ENCODE data around the gene CLTB.

Gene CLTB

DNA sequence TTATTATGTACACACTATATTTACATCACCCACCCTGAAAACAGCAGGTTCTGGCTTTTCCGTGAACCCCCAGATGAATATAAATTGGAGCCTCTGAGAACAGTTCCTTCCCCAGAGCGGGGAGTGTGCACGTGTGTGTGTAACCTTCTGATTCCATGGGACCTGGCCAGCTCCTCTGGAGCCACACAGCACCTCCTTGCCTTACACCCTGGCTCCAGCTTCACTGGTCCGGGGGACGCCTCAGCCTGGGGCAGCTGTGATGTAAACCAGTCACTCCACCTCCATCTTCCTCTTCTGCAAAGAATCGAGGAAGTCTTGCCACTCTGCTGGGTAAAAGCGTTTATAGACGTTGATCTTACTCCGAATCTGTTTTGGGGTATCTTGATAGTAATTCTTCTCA is 32.4 kb downstream of the CLTB start:
- H3K4me3 ChIP-seq (ENCODE audit: control insufficient read depth in 1 of 7, extremely low read depth in 1 of 7, insufficient read depth in 4 of 7, low read depth in 2 of 7, low read length in 6 of 7): no peak overlapping the region
- POLR2A ChIA-PET: interaction anchor here (0.5 to 0.8 kb wide), 2 partner anchors 14 to 153 kb away, joined by 3 to 4 read pairs; partner anchors contain the start of gene RNF44
- CTCF ChIA-PET: interaction anchor here (1.4 kb wide), 1 partner anchor 9 kb away, joined by 4 read pairs; no protein-coding TSS in a partner anchor

DNA sequence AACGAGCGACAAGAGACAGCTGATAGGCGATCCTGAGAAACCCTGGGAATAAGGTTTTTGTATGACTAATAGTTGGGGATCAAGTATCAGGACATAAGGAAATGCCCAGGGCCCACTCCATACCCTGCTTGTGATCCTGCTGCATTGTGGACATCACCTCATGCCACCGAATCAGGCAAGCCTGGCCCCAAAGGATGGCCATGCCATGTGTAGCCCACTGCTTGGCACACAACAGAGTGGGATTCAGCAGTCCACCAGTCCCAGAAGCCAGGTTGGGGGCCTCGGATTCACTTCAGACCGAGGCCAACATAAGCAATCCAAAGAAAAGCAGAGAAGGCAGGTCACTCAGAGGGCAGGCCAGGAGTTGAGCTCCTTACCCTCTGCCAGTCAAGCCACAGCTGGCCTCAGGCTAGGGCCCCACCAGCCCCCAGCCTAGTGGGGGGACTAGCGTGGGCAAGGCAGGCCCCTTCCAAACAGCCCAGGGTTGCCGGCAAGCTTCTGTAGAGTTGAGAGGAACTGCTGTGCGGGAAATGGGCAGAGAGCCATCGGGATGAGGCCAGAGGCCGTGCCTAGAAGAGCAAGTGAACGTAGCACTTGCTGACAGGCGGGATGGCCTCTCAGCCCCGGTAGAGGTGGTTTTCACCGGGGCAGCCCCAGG is 33.0 kb downstream of the CLTB start:
- Histone ChIP-seq H3K27me3 (replicated peaks in 2 of 5; ENCODE audit: control insufficient read depth in 4 of 5, insufficient read depth in 5 of 5, low read length in 4 of 5) (no peaks in the 10 kb centered on the region), H3K9me3 (ENCODE audit: control extremely low read depth in 1 of 5, control insufficient read depth in 4 of 5, insufficient read depth in 2 of 5, low read depth in 1 of 5, low read length in 4 of 5) (no peaks in the 10 kb centered on the region), H3K4me3 (ENCODE audit: control insufficient read depth in 1 of 7, extremely low read depth in 1 of 7, insufficient read depth in 4 of 7, low read depth in 2 of 7, low read length in 6 of 7) (no peak overlapping the region), H3K36me3 (ENCODE audit: control insufficient read depth in 4 of 4, insufficient read depth in 4 of 4, low read length in 3 of 4) (peaks cover 21 to 59% (median 53%) of the 10 kb centered on the region in 4 experiments), H3K27ac (ENCODE audit: insufficient read depth in 1 of 2, low read depth in 1 of 2, low read length in 2 of 2, poor library complexity in 1 of 2, severe bottlenecking in 2 of 2) (no peak overlapping the region), H3K4me1 (ENCODE audit: control extremely low read depth in 1 of 4, control insufficient read depth in 4 of 4, insufficient read depth in 4 of 4, low read length in 3 of 4) (peaks cover 4 to 24% (median 16%) of the 10 kb centered on the region in 4 experiments)
- ChIA-PET POLR2A (interaction anchor here (0.8 kb wide), 1 partner anchor 153 kb away, joined by 4 read pairs; the partner anchor contains the start of gene RNF44), CTCF (no interaction called here)
- WGBS (ENCODE audit: insufficient coverage): 98% methylated on average over 9 of the region's 15 CpGs
- no peak for DNase-seq

More for the DNA sequence above, 32.4 kb downstream of the CLTB start:
- whole genome bisulfite sequencing (ENCODE audit: insufficient coverage): 92% methylated on average over 5 of the region's 9 CpGs
- Histone ChIP-seq H3K4me1 (ENCODE audit: control extremely low read depth in 1 of 4, control insufficient read depth in 4 of 4, insufficient read depth in 4 of 4, low read length in 3 of 4) (peaks cover 4 to 24% (median 16%) of the 10 kb centered on the region in 4 experiments), H3K36me3 (ENCODE audit: control insufficient read depth in 4 of 4, insufficient read depth in 4 of 4, low read length in 3 of 4) (peaks cover 21 to 59% (median 53%) of the 10 kb centered on the region in 4 experiments), H3K27ac (ENCODE audit: insufficient read depth in 1 of 2, low read depth in 1 of 2, low read length in 2 of 2, poor library complexity in 1 of 2, severe bottlenecking in 2 of 2) (no peak overlapping the region), H3K27me3 (replicated peaks in 2 of 5; ENCODE audit: control insufficient read depth in 4 of 5, insufficient read depth in 5 of 5, low read length in 4 of 5) (no peaks in the 10 kb centered on the region), H3K9me3 (ENCODE audit: control extremely low read depth in 1 of 5, control insufficient read depth in 4 of 5, insufficient read depth in 2 of 5, low read depth in 1 of 5, low read length in 4 of 5) (no peaks in the 10 kb centered on the region)
- no peak for DNase-seq

DNA sequence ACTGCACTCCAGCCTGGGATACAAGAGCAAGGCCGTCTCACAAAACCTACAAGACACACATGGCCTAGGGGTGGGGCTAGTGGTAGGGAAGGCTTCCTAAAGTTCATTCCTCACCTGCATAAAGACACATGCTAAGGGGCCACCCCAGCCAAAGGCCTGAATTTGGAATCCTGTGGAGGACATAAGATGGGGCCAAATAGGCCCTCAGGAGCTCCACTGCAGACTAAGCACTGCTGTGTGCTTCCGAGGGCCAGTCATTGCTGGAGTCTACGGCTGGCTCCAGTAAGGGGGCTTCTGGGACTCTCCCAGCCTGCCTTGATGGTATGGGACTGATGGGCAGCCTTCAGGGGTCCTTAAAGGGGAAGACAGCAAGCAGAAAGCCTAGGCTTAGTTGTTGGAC is 33.6 kb downstream of the CLTB start:
- WGBS (ENCODE audit: insufficient coverage): 94% methylated on average over 2 of the region's 3 CpGs
- Histone ChIP-seq H3K27me3 (replicated peaks in 2 of 5; ENCODE audit: control insufficient read depth in 4 of 5, insufficient read depth in 5 of 5, low read length in 4 of 5) (no peaks in the 10 kb centered on the region), H3K9me3 (ENCODE audit: control extremely low read depth in 1 of 5, control insufficient read depth in 4 of 5, insufficient read depth in 2 of 5, low read depth in 1 of 5, low read length in 4 of 5) (no peaks in the 10 kb centered on the region), H3K27ac (ENCODE audit: insufficient read depth in 1 of 2, low read depth in 1 of 2, low read length in 2 of 2, poor library complexity in 1 of 2, severe bottlenecking in 2 of 2) (no peak overlapping the region), H3K4me3 (ENCODE audit: control insufficient read depth in 1 of 7, extremely low read depth in 1 of 7, insufficient read depth in 4 of 7, low read depth in 2 of 7, low read length in 6 of 7) (no peak overlapping the region), H3K4me1 (ENCODE audit: control extremely low read depth in 1 of 4, control insufficient read depth in 4 of 4, insufficient read depth in 4 of 4, low read length in 3 of 4) (peaks cover 2 to 18% (median 14%) of the 10 kb centered on the region in 4 experiments), H3K36me3 (ENCODE audit: control insufficient read depth in 4 of 4, insufficient read depth in 4 of 4, low read length in 3 of 4) (peaks cover 21 to 59% (median 53%) of the 10 kb centered on the region in 4 experiments)
- POLR2A ChIA-PET: interaction anchor here (0.6 kb wide), 1 partner anchor 9 kb away, joined by 3 read pairs; no protein-coding TSS in a partner anchor
- DNase-seq: no peak
- CTCF ChIA-PET: interaction anchor here (1.7 kb wide), 1 partner anchor 21 kb away, joined by 6 read pairs; the partner anchor contains the start of gene KIAA1191

- H3K36me3 ChIP-seq (ENCODE audit: control insufficient read depth in 4 of 4, insufficient read depth in 4 of 4, low read length in 3 of 4): peaks cover 21 to 59% (median 53%) of the 10 kb centered on the region in 4 experiments
- POLR2A ChIA-PET: interaction anchor here (0.6 kb wide), 1 partner anchor 9 kb away, joined by 3 read pairs; no protein-coding TSS in a partner anchor
- DNase-seq: no peak
These were observed 34.4 kb downstream of the CLTB start for GRCh38 chr5:176381979-176382378.

GRCh38 chr5:176381423-176381822 is 34.9 kb downstream of the CLTB start:
- WGBS (ENCODE audit: insufficient coverage): 97% methylated on average over 3 of the region's 3 CpGs
- no peak for DNase-seq
- CTCF ChIA-PET: interaction anchor here (1.2 to 1.7 kb wide), 3 partner anchors 9 to 19 kb away, joined by 3 to 6 read pairs (median 4); partner anchors contain the start of gene KIAA1191
- H3K36me3 ChIP-seq (ENCODE audit: control insufficient read depth in 4 of 4, insufficient read depth in 4 of 4, low read length in 3 of 4): peaks cover 19 to 55% (median 50%) of the 10 kb centered on the region in 4 experiments
- H3K4me1 ChIP-seq (ENCODE audit: control extremely low read depth in 1 of 4, control insufficient read depth in 4 of 4, insufficient read depth in 4 of 4, low read length in 3 of 4): peaks cover 0 to 5% (median 4%) of the 10 kb centered on the region in 4 experiments
- H3K9me3 ChIP-seq (ENCODE audit: control extremely low read depth in 1 of 5, control insufficient read depth in 4 of 5, insufficient read depth in 2 of 5, low read depth in 1 of 5, low read length in 4 of 5): no peaks in the 10 kb centered on the region
- no peak overlapping the region for H3K4me3 ChIP-seq (ENCODE audit: control insufficient read depth in 1 of 7, extremely low read depth in 1 of 7, insufficient read depth in 4 of 7, low read depth in 2 of 7, low read length in 6 of 7)
- POLR2A ChIA-PET: no interaction called here
- no peak overlapping the region for H3K27ac ChIP-seq (ENCODE audit: insufficient read depth in 1 of 2, low read depth in 1 of 2, low read length in 2 of 2, poor library complexity in 1 of 2, severe bottlenecking in 2 of 2)
- no peaks in the 10 kb centered on the region for H3K27me3 ChIP-seq (replicated peaks in 2 of 5; ENCODE audit: control insufficient read depth in 4 of 5, insufficient read depth in 5 of 5, low read length in 4 of 5)

More at GRCh38 chr5:176381979-176382378, 34.4 kb downstream of the CLTB start:
- no peak overlapping the region for H3K4me3 ChIP-seq (ENCODE audit: control insufficient read depth in 1 of 7, extremely low read depth in 1 of 7, insufficient read depth in 4 of 7, low read depth in 2 of 7, low read length in 6 of 7)
- H3K27me3 ChIP-seq (replicated peaks in 2 of 5; ENCODE audit: control insufficient read depth in 4 of 5, insufficient read depth in 5 of 5, low read length in 4 of 5): no peaks in the 10 kb centered on the region
- H3K9me3 ChIP-seq (ENCODE audit: control extremely low read depth in 1 of 5, control insufficient read depth in 4 of 5, insufficient read depth in 2 of 5, low read depth in 1 of 5, low read length in 4 of 5): no peaks in the 10 kb centered on the region
- H3K27ac ChIP-seq (ENCODE audit: insufficient read depth in 1 of 2, low read depth in 1 of 2, low read length in 2 of 2, poor library complexity in 1 of 2, severe bottlenecking in 2 of 2): no peak overlapping the region
- CTCF ChIA-PET: interaction anchor here (1.2 to 1.7 kb wide), 3 partner anchors 8 to 20 kb away, joined by 3 to 6 read pairs (median 4); partner anchors contain the start of gene KIAA1191
- peaks cover 0 to 11% (median 7%) of the 10 kb centered on the region in 4 experiments for H3K4me1 ChIP-seq (ENCODE audit: control extremely low read depth in 1 of 4, control insufficient read depth in 4 of 4, insufficient read depth in 4 of 4, low read length in 3 of 4)
- WGBS (ENCODE audit: insufficient coverage): 93% methylated on average over 3 of the region's 3 CpGs

- Histone ChIP-seq H3K4me3 (ENCODE audit: control insufficient read depth in 1 of 7, extremely low read depth in 1 of 7, insufficient read depth in 4 of 7, low read depth in 2 of 7, low read length in 6 of 7) (no peak overlapping the region), H3K4me1 (ENCODE audit: control extremely low read depth in 1 of 4, control insufficient read depth in 4 of 4, insufficient read depth in 4 of 4, low read length in 3 of 4) (peaks cover 0 to 5% (median 2%) of the 10 kb centered on the region in 4 experiments), H3K27ac (ENCODE audit: insufficient read depth in 1 of 2, low read depth in 1 of 2, low read length in 2 of 2, poor library complexity in 1 of 2, severe bottlenecking in 2 of 2) (no peak overlapping the region), H3K27me3 (replicated peaks in 2 of 5; ENCODE audit: control insufficient read depth in 4 of 5, insufficient read depth in 5 of 5, low read length in 4 of 5) (no peaks in the 10 kb centered on the region), H3K36me3 (ENCODE audit: control insufficient read depth in 4 of 4, insufficient read depth in 4 of 4, low read length in 3 of 4) (peaks cover 10 to 42% (median 41%) of the 10 kb centered on the region in 4 experiments), H3K9me3 (ENCODE audit: control extremely low read depth in 1 of 5, control insufficient read depth in 4 of 5, insufficient read depth in 2 of 5, low read depth in 1 of 5, low read length in 4 of 5) (no peaks in the 10 kb centered on the region)
- POLR2A ChIA-PET: no interaction called here
- DNase-seq: peak in 2 of 3 donors; percentile 60 to 62
- CTCF ChIA-PET: interaction anchor here (1.4 kb wide), 1 partner anchor 10 kb away, joined by 4 read pairs; no protein-coding TSS in a partner anchor
- WGBS (ENCODE audit: insufficient coverage): 52% methylated on average over 3 of the region's 3 CpGs
These were observed 36.5 kb downstream of the CLTB start for GRCh38 chr5:176379881-176380280.

Data from common myeloid progenitor, CD34-positive (primary cell).